ENCODE data around the gene DPPA3.
"Not testable (repeated sequence)": the region's sequence is repeated elsewhere in the genome, so short reads cannot be mapped to it uniquely, and the experiment has no call there.

The DPPA3 gene

GRCh38 chr12:7711133-7711532 is at the start of gene DPPA3:
Gene DPPA3, plus strand, starts transcription at chr12:7711433. Its CDS starts 138 bp downstream, at chr12:7711571.
- Histone ChIP-seq H3K27ac (no peak within 1 kb of the TSS), H3K4me3 (no peak within 1 kb of the TSS)

DNA sequence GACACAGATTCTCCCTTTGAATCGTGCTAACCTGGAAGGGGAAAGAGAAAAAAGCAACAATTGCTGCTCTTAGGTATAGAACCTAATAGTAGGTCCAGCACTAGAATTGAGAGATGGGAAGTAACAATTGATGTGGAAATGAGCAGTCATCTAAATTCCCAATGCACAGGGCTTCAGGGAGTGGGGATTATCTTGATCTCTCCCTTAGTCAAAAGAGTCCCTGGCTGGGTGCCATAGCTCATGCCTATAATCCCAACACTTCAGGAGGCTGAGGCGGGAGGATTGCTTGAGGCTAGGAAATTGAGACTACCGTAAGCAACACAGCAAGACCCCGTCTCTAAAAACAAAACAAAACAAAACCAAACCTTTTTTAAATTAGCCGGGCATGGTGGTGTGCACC is 49.5 kb upstream of the DPPA3 start:
- Histone ChIP-seq H3K4me3 (no peak overlapping the region), H3K27ac (no peak overlapping the region)

DNA sequence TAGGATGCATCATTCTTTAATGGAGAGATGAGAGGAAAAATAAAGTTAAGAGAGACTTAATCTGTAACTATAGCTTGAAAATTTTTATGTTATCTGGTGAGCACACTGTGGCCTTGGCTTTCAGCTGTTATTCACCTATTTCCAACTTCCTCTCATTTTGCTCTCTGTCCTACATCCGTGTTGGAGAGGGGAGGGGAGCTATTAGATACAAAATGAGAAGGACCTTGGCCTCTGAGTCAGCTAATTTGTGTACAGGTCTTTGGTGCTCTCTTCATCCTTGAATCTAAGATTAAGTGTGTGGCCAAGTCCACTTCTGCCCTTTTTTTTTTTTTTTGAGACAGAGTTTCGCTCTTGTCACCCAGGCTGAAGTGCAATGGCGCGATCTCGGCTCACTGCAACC is 44.6 kb upstream of the DPPA3 start:
- Histone ChIP-seq H3K27ac (no peak overlapping the region), H3K4me3 (no peak overlapping the region)

- no peak overlapping the region for H3K4me3 ChIP-seq
- H3K27ac ChIP-seq, result no peak overlapping the region
These were observed 44.1 kb upstream of the DPPA3 start for GRCh38 chr12:7667125-7667524.

GRCh38 chr12:7668171-7668570 is 43.1 kb upstream of the DPPA3 start:
- no peak overlapping the region for H3K27ac ChIP-seq

GRCh38 chr12:7675455-7675854 is 35.8 kb upstream of the DPPA3 start:
- not testable (repeated sequence) for H3K4me3 ChIP-seq, H3K27ac ChIP-seq

More at GRCh38 chr12:7668171-7668570, 43.1 kb upstream of the DPPA3 start:
- H3K4me3 ChIP-seq, result no peak overlapping the region

- H3K27ac ChIP-seq, H3K4me3 ChIP-seq: not testable (repeated sequence)
These were observed 33.8 kb upstream of the DPPA3 start for GRCh38 chr12:7677432-7677888.

DNA sequence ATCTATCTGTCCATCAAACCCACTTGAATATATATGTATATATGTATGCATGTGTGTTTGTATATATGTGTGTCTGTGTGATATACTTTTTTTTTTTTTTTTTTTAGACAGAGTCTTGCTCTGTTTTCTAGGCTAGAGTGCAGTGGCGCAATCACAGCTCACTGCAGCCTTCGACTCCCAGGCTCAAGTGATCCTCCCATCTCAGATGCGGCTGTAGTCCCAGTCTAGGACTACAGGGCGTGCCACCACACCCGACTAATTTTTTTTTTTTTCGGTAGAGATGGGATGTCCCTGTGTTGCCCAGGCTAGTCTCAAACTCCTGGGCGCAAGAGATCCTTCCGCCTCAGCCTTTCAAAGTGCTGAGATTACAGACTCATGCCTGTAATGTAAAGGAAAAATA is 32.5 kb upstream of the DPPA3 start:
- Histone ChIP-seq H3K4me3 (no peak overlapping the region), H3K27ac (no peak overlapping the region)

DNA sequence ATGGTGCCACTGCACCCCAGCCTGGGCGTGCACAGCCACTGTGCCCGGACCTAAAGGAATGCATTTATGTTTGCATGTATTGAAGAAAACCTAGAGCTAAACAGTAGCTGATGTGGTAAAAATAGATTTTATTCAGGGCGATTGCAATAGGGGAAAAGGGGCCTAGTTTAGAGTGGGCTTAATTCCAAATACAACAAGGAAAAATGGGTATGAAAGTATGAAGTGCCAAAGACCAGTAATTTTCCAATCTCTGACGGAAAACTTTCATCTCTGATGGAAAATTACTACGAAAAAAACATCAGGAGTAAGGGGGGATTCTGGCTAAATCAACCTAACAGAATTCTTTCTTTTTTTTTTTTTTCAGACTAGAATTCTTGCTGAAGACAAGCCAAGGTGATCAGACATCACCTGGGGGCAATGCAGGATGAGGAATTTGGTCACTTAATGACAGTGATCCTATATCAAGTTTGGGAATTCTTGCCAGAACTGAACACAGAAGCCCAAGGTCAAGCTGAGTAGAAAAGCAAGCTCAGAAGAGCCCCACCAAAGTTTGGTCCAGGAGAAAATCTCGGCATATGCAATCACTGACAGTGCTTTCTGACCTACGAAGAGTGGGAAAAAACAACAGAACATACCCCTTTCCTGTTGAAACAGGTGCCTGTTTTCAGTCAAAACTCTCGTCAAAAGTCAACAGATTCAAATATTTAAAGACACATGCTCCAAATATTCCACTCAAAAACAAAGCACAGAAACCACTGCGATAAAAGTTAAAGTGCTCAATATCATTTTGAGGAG is 31.8 kb upstream of the DPPA3 start:
- Histone ChIP-seq H3K4me3 (no peak overlapping the region), H3K27ac (no peak overlapping the region)

DNA sequence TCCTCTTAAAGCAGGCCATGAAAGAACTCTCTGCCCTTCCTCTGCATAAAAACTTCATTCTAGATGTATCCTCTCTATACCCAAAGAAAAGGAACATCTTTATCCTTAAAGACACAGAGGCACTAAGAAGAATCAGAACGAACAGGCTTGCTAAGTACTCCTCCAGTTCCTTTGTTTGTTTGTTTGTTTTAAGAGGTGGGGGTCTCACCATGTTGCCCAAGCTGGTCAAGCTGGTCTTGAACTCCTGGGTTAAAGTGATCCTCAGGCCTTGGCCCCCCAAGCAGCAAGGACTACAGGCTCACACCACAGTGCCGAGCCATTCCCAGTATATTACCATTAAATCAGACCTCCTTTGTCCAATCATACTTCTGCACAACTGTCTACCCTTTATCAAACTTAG is 29.7 kb upstream of the DPPA3 start:
- no peak overlapping the region for H3K27ac ChIP-seq
- no peak overlapping the region for H3K4me3 ChIP-seq

- Histone ChIP-seq H3K27ac (no peak overlapping the region), H3K4me3 (no peak overlapping the region)
These were observed 17.4 kb upstream of the DPPA3 start for GRCh38 chr12:7693793-7694192.

DNA sequence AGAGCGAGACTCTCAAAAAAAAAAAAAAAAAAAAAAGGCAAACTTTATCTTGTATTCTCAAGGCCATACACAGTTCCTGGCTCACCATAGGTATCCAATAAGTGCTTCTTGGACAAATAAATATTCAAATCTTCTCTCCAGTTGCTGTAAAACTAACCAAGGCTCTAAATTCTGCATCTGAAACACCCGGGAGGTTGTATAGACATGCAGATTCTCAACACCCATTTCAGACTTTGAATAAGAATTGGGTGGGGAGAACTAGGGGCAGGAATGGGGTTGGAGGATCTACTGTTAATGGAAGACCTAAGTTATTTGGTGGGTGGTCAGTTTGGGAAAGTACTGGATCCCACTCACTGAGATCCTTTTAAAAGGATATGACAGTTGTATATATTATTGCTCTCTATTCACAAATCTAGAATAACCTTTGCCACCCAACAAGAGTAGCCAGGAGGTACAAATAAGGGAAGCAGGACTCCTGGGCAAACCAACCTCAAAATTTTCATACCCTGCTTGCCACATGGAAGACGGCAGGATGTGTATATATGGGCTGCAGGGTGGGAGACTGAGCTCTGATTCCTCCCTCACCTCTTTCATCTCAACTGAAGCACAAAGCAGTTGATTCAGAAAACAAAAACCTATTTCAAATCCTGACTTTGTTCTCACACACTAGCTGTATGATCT is 16.5 kb upstream of the DPPA3 start:
- Histone ChIP-seq H3K4me3 (no peak overlapping the region), H3K27ac (no peak overlapping the region)

GRCh38 chr12:7695237-7695560 is 16.0 kb upstream of the DPPA3 start:
- no peak overlapping the region for H3K4me3 ChIP-seq

GRCh38 chr12:7695566-7696197 is 15.6 kb upstream of the DPPA3 start, which contains the start of gene GDF3:
Gene GDF3, minus strand, starts transcription at chr12:7695775. Its CDS starts 47 bp downstream, at chr12:7695728.
- no peak within 1 kb of the TSS for H3K27ac ChIP-seq
- no peak within 1 kb of the TSS for H3K4me3 ChIP-seq

More at GRCh38 chr12:7695237-7695560, 16.0 kb upstream of the DPPA3 start:
- H3K27ac ChIP-seq, result no peak overlapping the region

DNA sequence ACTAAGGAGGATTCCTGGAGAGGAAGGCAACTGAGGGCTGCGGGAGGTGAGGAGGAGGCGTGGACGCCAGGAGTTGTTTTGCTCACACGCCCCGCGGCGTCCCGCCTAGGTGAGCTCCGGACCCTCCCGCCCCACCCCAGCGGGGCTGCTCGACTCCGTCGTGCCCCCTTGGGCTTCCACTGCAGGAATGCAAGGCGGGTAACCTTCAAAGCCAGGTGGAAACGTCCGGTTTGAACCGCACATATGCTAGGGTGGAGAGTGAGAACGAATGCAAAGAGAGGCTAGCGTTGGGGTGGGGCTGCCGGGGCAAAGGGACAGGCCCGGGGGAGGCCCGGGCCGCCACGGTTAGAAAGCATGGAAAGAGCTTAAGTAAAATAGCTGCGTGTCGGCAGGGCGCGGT is 5.4 kb upstream of the DPPA3 start:
- Histone ChIP-seq H3K4me3 (no peak overlapping the region), H3K27ac (no peak overlapping the region)

DNA sequence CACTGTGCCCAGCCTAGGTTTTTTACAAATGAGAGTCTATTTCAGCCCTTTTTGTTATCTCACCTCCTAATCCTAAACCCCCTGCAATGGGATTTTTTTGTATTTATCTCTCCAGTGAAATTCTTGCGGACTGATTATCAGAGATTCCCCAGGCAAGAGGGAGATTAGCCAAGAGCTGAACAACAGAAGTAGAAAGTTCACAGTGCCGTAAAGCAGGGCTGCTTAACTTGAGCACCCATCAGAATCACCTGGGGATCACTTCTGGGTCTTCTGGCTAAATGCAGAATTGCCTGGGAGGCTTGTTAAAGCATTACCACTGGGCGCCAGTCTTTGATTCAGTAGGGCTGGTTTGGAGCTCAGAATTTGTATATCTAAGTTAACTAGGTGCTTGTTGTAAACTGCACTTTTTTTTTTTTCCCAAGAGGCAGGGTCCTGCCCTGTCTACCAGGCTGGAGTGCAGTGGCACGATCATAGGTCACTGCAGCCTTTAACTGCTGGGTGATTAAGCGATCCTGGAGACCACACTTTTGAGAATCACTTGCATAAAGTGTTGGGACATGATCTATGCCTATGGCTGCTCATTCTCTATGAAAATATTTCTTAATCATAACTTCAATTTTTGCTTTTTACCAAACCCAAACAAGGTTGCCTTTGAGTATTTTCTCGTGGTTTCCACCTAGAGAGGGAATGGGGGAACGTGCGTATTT is 1.1 kb upstream of the DPPA3 start:
- no peak overlapping the region for H3K4me3 ChIP-seq
- H3K27ac ChIP-seq, result no peak overlapping the region

- H3K4me3 ChIP-seq, result no peak overlapping the region
These were observed 1.7 kb downstream of the DPPA3 start for GRCh38 chr12:7712841-7713442.

GRCh38 chr12:7716381-7716780 is 5.1 kb downstream of the DPPA3 start:
- no peak overlapping the region for H3K27ac ChIP-seq
- H3K4me3 ChIP-seq, result no peak overlapping the region

More at GRCh38 chr12:7712841-7713442, 1.7 kb downstream of the DPPA3 start:
- H3K27ac ChIP-seq, result no peak overlapping the region

- no peak overlapping the region for H3K27ac ChIP-seq
- no peak overlapping the region for H3K4me3 ChIP-seq
These were observed 8.9 kb downstream of the DPPA3 start for GRCh38 chr12:7719946-7720730.
